ENCODE results near the gene TEC. TPM values are rescaled to one million over a fixed set of nuclear protein-coding genes. Genes with fewer than 3 reads are reported as not detected.

The TEC gene
- total and polyA plus RNA-seq, 9 donors, result 0.43 to 4.0 (median 1.4) TPM

DNA sequence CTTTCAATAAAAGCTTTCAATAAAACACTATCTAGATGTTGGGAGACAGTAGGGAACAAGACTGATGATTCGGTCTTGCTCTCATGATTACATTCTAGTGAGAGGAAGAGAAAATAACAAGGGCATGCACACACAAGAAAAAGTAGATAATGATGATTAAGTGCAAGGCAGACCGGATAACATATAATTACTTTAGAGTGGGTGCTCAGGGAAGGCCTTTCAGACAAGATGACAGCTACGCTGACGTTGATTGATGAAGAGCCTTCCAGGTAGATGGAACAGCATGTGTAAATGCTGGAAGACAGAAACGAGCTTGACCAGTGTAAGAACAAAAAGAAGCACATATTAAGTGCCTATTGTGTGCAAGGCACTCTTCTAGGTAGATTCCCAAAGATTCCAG lies 179.0 kb downstream of the TEC start:
- no peaks in the 10 kb centered on the region for H3K36me3 ChIP-seq
- no peaks in the 10 kb centered on the region for H3K27me3 ChIP-seq
- H3K4me3 ChIP-seq, result no peak overlapping the region
- TF ChIP-seq EP300 (IDR thresholded peaks at IDR 0.05), result no peak
- no peak for TF ChIP-seq POLR2A (IDR thresholded peaks at IDR 0.05)
- TF ChIP-seq, protein P1, sequence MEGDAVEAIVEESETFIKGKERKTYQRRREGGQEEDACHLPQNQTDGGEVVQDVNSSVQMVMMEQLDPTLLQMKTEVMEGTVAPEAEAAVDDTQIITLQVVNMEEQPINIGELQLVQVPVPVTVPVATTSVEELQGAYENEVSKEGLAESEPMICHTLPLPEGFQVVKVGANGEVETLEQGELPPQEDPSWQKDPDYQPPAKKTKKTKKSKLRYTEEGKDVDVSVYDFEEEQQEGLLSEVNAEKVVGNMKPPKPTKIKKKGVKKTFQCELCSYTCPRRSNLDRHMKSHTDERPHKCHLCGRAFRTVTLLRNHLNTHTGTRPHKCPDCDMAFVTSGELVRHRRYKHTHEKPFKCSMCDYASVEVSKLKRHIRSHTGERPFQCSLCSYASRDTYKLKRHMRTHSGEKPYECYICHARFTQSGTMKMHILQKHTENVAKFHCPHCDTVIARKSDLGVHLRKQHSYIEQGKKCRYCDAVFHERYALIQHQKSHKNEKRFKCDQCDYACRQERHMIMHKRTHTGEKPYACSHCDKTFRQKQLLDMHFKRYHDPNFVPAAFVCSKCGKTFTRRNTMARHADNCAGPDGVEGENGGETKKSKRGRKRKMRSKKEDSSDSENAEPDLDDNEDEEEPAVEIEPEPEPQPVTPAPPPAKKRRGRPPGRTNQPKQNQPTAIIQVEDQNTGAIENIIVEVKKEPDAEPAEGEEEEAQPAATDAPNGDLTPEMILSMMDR (IDR thresholded peaks at IDR 0.05), result no peak
- no peak overlapping the region for H3K27ac ChIP-seq
- H3K9me3 ChIP-seq, result no peaks in the 10 kb centered on the region
- intact Hi-C loops (cut with DNase I), result no loop called here
- no peak for DNase-seq
- WGBS, 3 donors, result 66 to 72% (median 66%) methylated on average over 5 of the region's 5 CpGs
- no peaks in the 10 kb centered on the region for H3K4me1 ChIP-seq (ENCODE audit: insufficient read depth)

DNA sequence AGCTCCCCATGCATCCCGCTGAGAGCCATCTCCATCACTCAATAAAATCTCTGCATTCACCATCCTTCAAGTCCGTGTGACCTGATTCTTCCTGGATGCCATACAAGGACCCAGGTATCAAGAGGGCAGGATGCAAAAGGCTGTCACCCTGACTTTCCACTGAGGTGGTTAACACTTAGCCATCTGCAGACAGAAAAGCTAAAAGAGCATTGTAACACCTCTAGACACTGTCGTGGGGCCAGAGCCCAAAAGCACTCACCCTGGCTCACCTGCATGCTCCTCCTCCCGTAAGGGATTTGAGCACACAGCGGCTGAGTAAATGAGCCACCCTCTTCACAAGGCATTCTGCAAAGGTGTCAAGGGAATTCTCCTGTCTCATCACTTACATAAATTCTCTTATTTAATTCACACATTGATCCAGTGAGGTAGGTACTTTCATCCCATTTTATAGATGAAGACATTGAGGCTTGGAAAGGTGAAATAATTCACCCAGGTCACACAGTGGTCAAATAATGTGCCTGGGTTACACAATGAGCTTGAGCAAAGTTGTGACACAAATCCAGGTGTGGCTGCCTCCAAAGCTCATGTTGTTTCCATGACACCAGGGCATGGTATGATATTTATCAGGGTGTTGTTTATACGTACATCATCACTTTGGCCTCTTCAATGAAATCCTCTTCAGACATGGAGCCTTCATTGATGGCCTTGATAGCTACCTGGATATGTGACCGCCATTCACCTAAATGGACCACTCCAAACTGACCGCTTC lies 183.6 kb downstream of the TEC start:
- Histone ChIP-seq H3K4me3 (no peak overlapping the region), H3K4me1 (ENCODE audit: insufficient read depth) (no peaks in the 10 kb centered on the region), H3K9me3 (no peaks in the 10 kb centered on the region), H3K36me3 (no peaks in the 10 kb centered on the region), H3K27me3 (no peaks in the 10 kb centered on the region), H3K27ac (no peak overlapping the region)
- TF ChIP-seq, protein P1 (IDR thresholded peaks at IDR 0.05), result no peak
- no peak for TF ChIP-seq EP300 (IDR thresholded peaks at IDR 0.05)
- TF ChIP-seq POLR2A (IDR thresholded peaks at IDR 0.05), result no peak
- DNase-seq, result no peak
- intact Hi-C loops (cut with DNase I), result no loop called here
- WGBS, 3 donors, result 64 to 68% (median 64%) methylated on average over 8 of the region's 8 CpGs

Small RNA genes lying within 50 kb of the gene (small RNA-seq; reads per million reads assigned to genes)
- not detected for gene RF00019
- gene RF00026, result not detected
- gene RNU6-838P, result not detected

Other genes starting within 250 kb of the TEC start
- 1 to 10 TPM in 3 of 7 donors, under 1 TPM in 4; 0.13 to 2.3 (median 0.33) TPM for gene TXK, start 135.6 kb downstream of the TEC start, total RNA-seq
- under 1 TPM; 0.11 to 0.25 TPM for gene TXK, start 135.6 kb downstream of the TEC start, polyA plus RNA-seq
- gene SLAIN2, start 71.7 kb upstream of the TEC start, total RNA-seq, result 100 to 1,000 TPM in 1 of 7 donors, 10 to 100 TPM in 6; 38.4 to 127 (median 81.7) TPM
- gene SLAIN2, start 71.7 kb upstream of the TEC start, polyA plus RNA-seq, result 100 to 1,000 TPM in 1 of 2 donors, 10 to 100 TPM in 1; 38.2 to 133 TPM
- under 1 TPM in 2 of 7 donors, not detected in 5; 0.11 to 0.12 TPM for gene SLC10A4, start 213.5 kb upstream of the TEC start, total RNA-seq
- gene SLC10A4, start 213.5 kb upstream of the TEC start, polyA plus RNA-seq, result under 1 TPM; 0.05 to 0.20 TPM
- gene ZAR1, start 220.4 kb upstream of the TEC start, total RNA-seq, result not detected
- gene ZAR1, start 220.4 kb upstream of the TEC start, polyA plus RNA-seq, result under 1 TPM in 1 of 2 donors, not detected in 1; 0.31 TPM